GM06990 (cell line): Measurements from ENCODE around the gene SLC38A10.

Experiments
- DNase-seq: peaks from one replicate; pipeline ENCODE4 v3.0.0-alpha.2; 2011; ENCODE audit not compliant: insufficient read length; ENCODE audit errors: extremely low read depth
- H3K27me3 ChIP-seq: replicated peaks from 2 replicates; pipeline ENCODE4 v1.6.0; 2011; ENCODE audit warnings: low read length; ENCODE audit not compliant: control insufficient read depth, insufficient read depth
- H3K36me3 ChIP-seq: 2 replicates; pipeline ENCODE4 v1.5.1; 2011; ENCODE audit warnings: low read length; ENCODE audit not compliant: control insufficient read depth, insufficient read depth
- H3K4me3 ChIP-seq: replicated peaks from 2 replicates; pipeline ENCODE4 v1.5.1; 2011; ENCODE audit warnings: low read depth, mild to moderate bottlenecking, control low read depth, low read length
- TF ChIP-seq, protein P1 (sequence below): IDR thresholded peaks from 2 replicates; pipeline ENCODE4 v1.5.1; 2011; ENCODE audit warnings: low read length, control low read depth, mild to moderate bottlenecking, inconsistent platforms; ENCODE audit not compliant: insufficient read depth, poor library complexity, severe bottlenecking

Gene SLC38A10

GRCh38 chr17:81336296-81336929, 41.3 kb upstream of the SLC38A10 start:
- TF ChIP-seq, protein P1, sequence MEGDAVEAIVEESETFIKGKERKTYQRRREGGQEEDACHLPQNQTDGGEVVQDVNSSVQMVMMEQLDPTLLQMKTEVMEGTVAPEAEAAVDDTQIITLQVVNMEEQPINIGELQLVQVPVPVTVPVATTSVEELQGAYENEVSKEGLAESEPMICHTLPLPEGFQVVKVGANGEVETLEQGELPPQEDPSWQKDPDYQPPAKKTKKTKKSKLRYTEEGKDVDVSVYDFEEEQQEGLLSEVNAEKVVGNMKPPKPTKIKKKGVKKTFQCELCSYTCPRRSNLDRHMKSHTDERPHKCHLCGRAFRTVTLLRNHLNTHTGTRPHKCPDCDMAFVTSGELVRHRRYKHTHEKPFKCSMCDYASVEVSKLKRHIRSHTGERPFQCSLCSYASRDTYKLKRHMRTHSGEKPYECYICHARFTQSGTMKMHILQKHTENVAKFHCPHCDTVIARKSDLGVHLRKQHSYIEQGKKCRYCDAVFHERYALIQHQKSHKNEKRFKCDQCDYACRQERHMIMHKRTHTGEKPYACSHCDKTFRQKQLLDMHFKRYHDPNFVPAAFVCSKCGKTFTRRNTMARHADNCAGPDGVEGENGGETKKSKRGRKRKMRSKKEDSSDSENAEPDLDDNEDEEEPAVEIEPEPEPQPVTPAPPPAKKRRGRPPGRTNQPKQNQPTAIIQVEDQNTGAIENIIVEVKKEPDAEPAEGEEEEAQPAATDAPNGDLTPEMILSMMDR = no peak
- no peak for DNase-seq
- Histone ChIP-seq H3K4me3 (no peak overlapping the region), H3K27me3 (no peaks in the 10 kb centered on the region; the same call in 1 of the 2 replicates), H3K36me3 (no peaks in the 10 kb centered on the region)

DNA sequence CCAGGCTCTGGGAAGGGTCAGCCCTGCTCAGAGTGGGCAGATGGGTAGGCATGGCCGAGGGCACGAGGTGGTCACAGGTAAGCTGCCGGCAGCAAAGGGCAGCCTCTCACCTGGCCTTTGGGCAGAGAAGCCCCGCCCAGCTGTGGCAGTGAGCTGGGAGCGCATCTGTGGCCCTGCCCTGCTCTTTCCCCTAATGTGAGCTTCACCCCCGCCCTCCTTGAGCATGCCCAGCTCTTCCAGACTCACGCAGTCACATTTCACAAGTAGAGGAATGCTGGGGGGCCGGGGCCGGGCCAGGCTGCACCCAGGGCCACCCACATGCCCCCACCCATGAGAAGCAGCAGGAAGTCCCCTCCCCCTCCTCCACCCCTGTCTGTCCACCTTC, 40.7 kb upstream of the SLC38A10 start:
- no peak for DNase-seq
- Histone ChIP-seq H3K4me3 (no peak overlapping the region), H3K36me3 (no peaks in the 10 kb centered on the region), H3K27me3 (no peaks in the 10 kb centered on the region; the same call in 1 of the 2 replicates)
- TF ChIP-seq, protein P1 = no peak

GRCh38 chr17:81334987-81335772, 40.1 kb upstream of the SLC38A10 start:
- DNase-seq = no peak
- Histone ChIP-seq H3K4me3 (no peak overlapping the region), H3K27me3 (no peaks in the 10 kb centered on the region; the same call in 1 of the 2 replicates), H3K36me3 (no peaks in the 10 kb centered on the region)
- TF ChIP-seq, protein P1 = no peak

DNA sequence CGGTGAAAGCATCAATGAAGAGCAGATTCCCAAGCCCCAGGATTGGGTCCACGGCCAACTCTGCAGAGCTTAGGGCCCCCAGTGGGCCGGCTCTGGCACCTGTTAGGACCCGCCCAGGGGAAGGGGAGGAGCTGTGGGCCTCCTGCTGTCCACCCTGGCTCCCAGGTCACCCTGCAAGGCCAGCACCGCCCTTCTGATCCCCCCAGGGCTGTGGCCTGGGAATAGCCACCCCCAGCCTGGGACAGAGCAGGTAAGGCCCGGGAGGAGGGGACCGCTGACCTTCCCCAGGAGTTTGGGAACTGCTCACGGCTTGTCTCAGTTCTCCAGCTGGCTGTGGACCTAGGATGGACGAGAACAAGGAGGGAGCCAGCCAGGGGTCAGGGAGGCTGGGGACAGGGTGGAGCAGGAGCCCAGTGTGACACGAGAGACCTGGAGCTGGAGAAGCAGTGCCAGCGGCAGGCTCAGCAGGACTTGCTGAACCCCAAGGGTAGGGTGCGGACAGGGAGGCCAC, 39.3 kb upstream of the SLC38A10 start:
- DNase-seq = no peak
- Histone ChIP-seq H3K36me3 (no peaks in the 10 kb centered on the region), H3K4me3 (no peak overlapping the region), H3K27me3 (no peaks in the 10 kb centered on the region; the same call in 1 of the 2 replicates)
- TF ChIP-seq, protein P1 = no peak

- TF ChIP-seq, protein P1 = no peak
- no peak for DNase-seq
- Histone ChIP-seq H3K27me3 (no peaks in the 10 kb centered on the region; the same call in 1 of the 2 replicates), H3K36me3 (no peaks in the 10 kb centered on the region), H3K4me3 (no peak overlapping the region)
These were observed 38.7 kb upstream of the SLC38A10 start for GRCh38 chr17:81333616-81334368.
